Dendritic cell treated with granulocyte-macrophage colony-stimulating factor and Interleukin-4, amounts not matched to agents 40 ng/mL and 50 ng/mL, for 4 days (primary cell): Measurements from ENCODE around the gene DLX6.

Experiments used
- H3K27ac Mint-ChIP-seq: one replicate; pipeline ENCODE4 v1.8.0; 2022; ENCODE audit warnings: mild to moderate bottlenecking, mixed read lengths
- H3K27me3 Mint-ChIP-seq: one replicate; pipeline ENCODE4 v1.8.0; 2022; ENCODE audit warnings: mild to moderate bottlenecking, mixed read lengths
- H3K36me3 Mint-ChIP-seq: one replicate; pipeline ENCODE4 v1.8.0; 2022; ENCODE audit warnings: low read depth, mixed read lengths
- H3K4me1 Mint-ChIP-seq: one replicate; pipeline ENCODE4 v1.8.0; 2022; ENCODE audit warnings: low read depth, mixed read lengths
- H3K4me3 Mint-ChIP-seq: one replicate; pipeline ENCODE4 v1.8.0; 2022; ENCODE audit warnings: mild to moderate bottlenecking, moderate library complexity, mixed read lengths
- H3K9me3 Mint-ChIP-seq: one replicate; pipeline ENCODE4 v1.8.0; 2022; ENCODE audit warnings: mixed read lengths
- intact Hi-C: fragments of 100-400 bp; cut with micrococcal nuclease; formaldehyde crosslinking; loops from one replicate; pipeline ENCODE4 v1.15.0; 2022

DLX6 gene

DNA sequence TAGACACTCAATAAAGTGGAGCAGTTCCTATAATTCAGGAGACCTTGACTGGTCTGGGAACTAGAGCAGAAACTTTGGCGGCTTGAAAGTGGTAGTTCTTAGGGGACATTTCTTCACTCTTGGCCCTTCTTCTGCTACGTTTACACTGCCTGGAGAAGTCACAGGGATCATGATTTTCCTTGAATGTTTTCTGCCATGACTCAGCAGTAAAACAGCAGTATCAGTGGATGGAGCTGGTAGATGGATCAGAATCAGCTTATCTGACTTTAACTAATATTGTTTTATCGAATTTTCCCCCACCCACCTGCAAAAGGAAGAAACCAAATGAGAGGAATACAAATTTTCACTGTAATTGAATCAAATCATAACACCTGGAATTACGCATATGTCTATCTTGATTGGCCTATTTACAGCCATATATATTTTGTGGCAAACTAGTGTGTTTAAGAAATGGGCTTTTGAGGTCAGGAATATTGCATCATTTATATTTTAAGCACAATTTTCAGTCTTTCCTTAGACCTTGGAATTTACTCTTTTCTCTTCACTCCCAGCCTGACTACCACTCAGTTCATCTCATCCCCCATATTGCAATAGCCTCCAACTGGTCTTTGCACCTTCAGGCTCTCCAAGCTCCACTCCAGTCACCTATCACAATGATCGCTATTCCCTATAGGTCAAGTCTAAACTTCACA is 34.2 kb downstream of the DLX6 start:
- intact Hi-C loops, result no loop called here
- no peaks in the 10 kb centered on the region for H3K36me3 Mint-ChIP-seq
- H3K4me3 Mint-ChIP-seq, result no peak overlapping the region
- peaks cover 15% of the 10 kb centered on the region for H3K27me3 Mint-ChIP-seq
- no peak overlapping the region for H3K27ac Mint-ChIP-seq
- H3K9me3 Mint-ChIP-seq, result no peaks in the 10 kb centered on the region
- H3K4me1 Mint-ChIP-seq, result no peaks in the 10 kb centered on the region

DNA sequence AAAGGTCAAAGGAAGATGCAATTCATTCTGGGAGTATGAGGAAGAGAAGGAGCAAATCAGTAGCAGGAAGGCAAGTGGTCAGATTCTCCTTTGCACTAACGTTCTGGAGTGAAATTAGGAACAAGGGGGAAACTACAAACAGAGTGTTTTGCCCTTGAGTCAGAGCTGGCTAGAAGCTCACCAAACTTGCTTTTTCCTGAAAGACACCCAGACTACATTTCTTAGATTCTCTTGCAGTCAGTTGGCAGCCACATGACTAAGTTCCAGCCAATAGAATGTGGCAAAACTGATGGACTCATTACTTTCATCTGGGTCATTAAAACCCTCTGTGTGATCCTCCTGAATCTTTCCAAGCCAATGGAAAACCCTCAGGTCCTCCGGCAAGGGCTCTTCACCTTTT is 37.9 kb downstream of the DLX6 start:
- H3K4me3 Mint-ChIP-seq, result no peak overlapping the region
- H3K36me3 Mint-ChIP-seq, result no peaks in the 10 kb centered on the region
- no peaks in the 10 kb centered on the region for H3K4me1 Mint-ChIP-seq
- H3K27me3 Mint-ChIP-seq, result peaks cover 18% of the 10 kb centered on the region
- intact Hi-C loops, result no loop called here
- no peaks in the 10 kb centered on the region for H3K9me3 Mint-ChIP-seq
- H3K27ac Mint-ChIP-seq, result no peak overlapping the region
